Mesenchymal stem cell (in vitro differentiated cells and primary cell): ENCODE data around the gene HSPBP1.
A peak's percentile ranks its signal among the peaks of the same experiment; 100 is the strongest.

Source experiments
- DNase-seq: peaks from one replicate; pipeline ENCODE4 v3.0.0-alpha.2; 2013
- H2AFZ ChIP-seq: one replicate; pipeline ENCODE4 v1.6.1; 2013; ENCODE audit warnings: low read depth, mild to moderate bottlenecking, control low read depth, inconsistent platforms, low read length, moderate library complexity
- H2AK5ac ChIP-seq: 2 replicates; pipeline ENCODE4 v1.6.1; 2013; ENCODE audit warnings: low read length, moderate library complexity, mild to moderate bottlenecking, inconsistent platforms; ENCODE audit not compliant: severe bottlenecking
- H2BK120ac ChIP-seq: one replicate; pipeline ENCODE4 v1.6.1; 2013; ENCODE audit warnings: low read depth, mild to moderate bottlenecking, inconsistent platforms, low read length, moderate library complexity
- H2BK12ac ChIP-seq, 2 experiments: one replicate each; pipeline ENCODE4 v1.6.1; 2013; ENCODE audit warnings: inconsistent platforms in 2 of 2, low read length in 2 of 2, mild to moderate bottlenecking in 2 of 2, moderate library complexity in 2 of 2, control low read depth in 1 of 2
- H2BK15ac ChIP-seq: one replicate; pipeline ENCODE4 v1.6.1; 2013; ENCODE audit warnings: mild to moderate bottlenecking, low read depth, inconsistent platforms; ENCODE audit not compliant: poor library complexity, severe bottlenecking
- H2BK5ac ChIP-seq: 2 replicates; pipeline ENCODE4 v1.6.1; 2013; ENCODE audit warnings: low read depth, mild to moderate bottlenecking, low read length, control low read depth, inconsistent platforms; ENCODE audit not compliant: poor library complexity, severe bottlenecking
- H3K14ac ChIP-seq, 2 experiments: one replicate each; pipeline ENCODE4 v1.6.1; 2013; ENCODE audit warnings: inconsistent platforms in 2 of 2, low read length in 2 of 2, control low read depth in 1 of 2, mild to moderate bottlenecking in 1 of 2, moderate library complexity in 1 of 2
- H3K18ac ChIP-seq, 2 experiments: one replicate each; pipeline ENCODE4 v1.6.1; 2013; ENCODE audit warnings: inconsistent platforms in 2 of 2, low read length in 2 of 2, control low read depth in 1 of 2, low read depth in 1 of 2, mild to moderate bottlenecking in 1 of 2
- H3K23ac ChIP-seq, 2 experiments: one replicate each; pipeline ENCODE4 v1.6.1; 2013; ENCODE audit warnings: inconsistent platforms in 2 of 2, low read length in 2 of 2, mild to moderate bottlenecking in 2 of 2, moderate library complexity in 2 of 2, control low read depth in 1 of 2
- H3K27ac ChIP-seq: 2 replicates; pipeline ENCODE4 v1.5.1; 2013; ENCODE audit warnings: mild to moderate bottlenecking, moderate library complexity, low read length, control low read depth, inconsistent platforms; ENCODE audit not compliant: poor library complexity, severe bottlenecking
- H3K27me3 ChIP-seq, 2 experiments: 2 replicates each; pipeline versions ENCODE4 v1.6.1 to v1.7.0; 2013; ENCODE audit warnings: low read length in 2 of 2, mild to moderate bottlenecking in 2 of 2, moderate library complexity in 2 of 2, control low read depth in 1 of 2, inconsistent platforms in 1 of 2; ENCODE audit not compliant: control insufficient read depth in 1 of 2, insufficient read depth in 1 of 2
- H3K36me3 ChIP-seq, 2 experiments: 2 replicates each; pipeline versions ENCODE4 v1.6.1 to v1.7.0; 2013; ENCODE audit warnings: low read length in 2 of 2, control low read depth in 1 of 2, inconsistent platforms in 1 of 2, low read depth in 1 of 2, mild to moderate bottlenecking in 1 of 2; ENCODE audit not compliant: insufficient read depth in 2 of 2, control insufficient read depth in 1 of 2
- H3K4ac ChIP-seq, 2 experiments: one replicate each; pipeline ENCODE4 v1.6.1; 2013; ENCODE audit warnings: inconsistent platforms in 2 of 2, low read length in 2 of 2, mild to moderate bottlenecking in 2 of 2, moderate library complexity in 2 of 2, control low read depth in 1 of 2, low read depth in 1 of 2
- H3K4me1 ChIP-seq: 2 replicates; pipeline ENCODE4 v1.6.1; 2013; ENCODE audit warnings: low read depth, low read length, control low read depth; ENCODE audit not compliant: control insufficient read depth, insufficient read depth
- H3K4me2 ChIP-seq: 2 replicates; pipeline ENCODE4 v1.6.1; 2013; ENCODE audit warnings: low read length, mild to moderate bottlenecking, inconsistent platforms; ENCODE audit not compliant: poor library complexity, severe bottlenecking
- H3K4me3 ChIP-seq, 2 experiments: 2 replicates each; pipeline versions ENCODE4 v1.5.1 to v1.7.0; 2013; ENCODE audit warnings: low read length in 2 of 2, mild to moderate bottlenecking in 2 of 2, control low read depth in 1 of 2, low read depth in 1 of 2; ENCODE audit not compliant: insufficient read depth in 1 of 2
- H3K79me1 ChIP-seq: replicated peaks from 2 replicates; pipeline ENCODE4 v1.6.1; 2013; ENCODE audit warnings: mild to moderate bottlenecking, control low read depth, low read length, inconsistent platforms; ENCODE audit not compliant: poor library complexity, severe bottlenecking
- H3K9ac ChIP-seq: 2 replicates; pipeline ENCODE4 v1.7.0; 2013; ENCODE audit warnings: mild to moderate bottlenecking, low read length, moderate library complexity
- H3K9me3 ChIP-seq: 2 replicates; pipeline ENCODE4 v1.7.0; 2013; ENCODE audit warnings: mild to moderate bottlenecking, low read length; ENCODE audit not compliant: control insufficient read depth
- H4K8ac ChIP-seq: one replicate; pipeline ENCODE4 v1.6.1; 2013; ENCODE audit warnings: inconsistent platforms, mild to moderate bottlenecking, low read length, moderate library complexity
- H4K91ac ChIP-seq: one replicate; pipeline ENCODE4 v1.6.1; 2013; ENCODE audit warnings: mild to moderate bottlenecking, low read length, inconsistent platforms
- WGBS: methylation state at CpG from one replicate; pipeline ENCODE4 v1.1.7; 2013; ENCODE audit warnings: mixed read lengths; 5-methylcytosine and 5-hydroxymethylcytosine counted together

The HSPBP1 gene

DNA sequence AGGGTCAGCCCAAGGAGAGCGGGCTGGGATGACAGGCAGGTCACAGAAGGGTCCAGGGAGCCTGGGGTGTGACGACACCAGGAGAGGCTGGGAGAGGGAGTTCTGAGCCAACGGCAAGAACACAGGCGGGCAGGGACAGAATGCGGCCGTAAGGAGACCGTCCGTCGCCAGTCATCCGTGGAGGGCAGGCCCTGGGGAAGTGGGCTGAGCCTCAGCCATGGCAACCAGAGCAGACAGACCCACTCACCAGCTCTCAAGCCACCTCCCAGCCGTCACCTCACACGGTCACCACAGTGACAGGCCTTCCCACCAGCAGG, 47.7 kb downstream of the HSPBP1 start:
- Histone ChIP-seq H2AK5ac (no peak overlapping the region), H3K36me3 (peaks cover 78 to 86% of the 10 kb centered on the region in 2 experiments), H3K27me3 (no peaks in the 10 kb centered on the region), H3K4me1 (peaks cover 17% of the 10 kb centered on the region), H2AFZ (no peak overlapping the region), H3K27ac (no peak overlapping the region), H2BK120ac (no peak overlapping the region), H3K4me2 (no peak overlapping the region), H3K9me3 (no peaks in the 10 kb centered on the region), H2BK12ac (no peak overlapping the region), H2BK5ac (no peak overlapping the region), H4K8ac (no peak overlapping the region), H3K23ac (no peak overlapping the region), H3K4me3 (no peak overlapping the region), H4K91ac (no peak overlapping the region), H3K18ac (no peak overlapping the region), H3K14ac (no peak overlapping the region), H3K9ac (no peak overlapping the region), H2BK15ac (no peak overlapping the region), H3K4ac (no peak overlapping the region), H3K79me1 (peaks cover 37% of the 10 kb centered on the region)
- DNase-seq: no peak
- WGBS: 96% methylated on average over 12 of the region's 12 CpGs

- Histone ChIP-seq H2BK120ac (no peak overlapping the region), H3K4me1 (peaks cover 17% of the 10 kb centered on the region), H3K27ac (no peak overlapping the region), H3K79me1 (peaks cover 36% of the 10 kb centered on the region), H2AK5ac (no peak overlapping the region), H3K18ac (no peak overlapping the region), H3K9ac (no peak overlapping the region), H3K36me3 (peaks cover 78 to 84% of the 10 kb centered on the region in 2 experiments), H3K23ac (peak overlapping the region in 1 of 2 experiments; percentile 9), H3K27me3 (no peaks in the 10 kb centered on the region), H2BK5ac (no peak overlapping the region), H3K4me3 (no peak overlapping the region), H2BK12ac (no peak overlapping the region), H2AFZ (no peak overlapping the region), H3K9me3 (no peaks in the 10 kb centered on the region), H4K91ac (no peak overlapping the region), H2BK15ac (no peak overlapping the region), H3K4ac (no peak overlapping the region), H4K8ac (no peak overlapping the region), H3K14ac (no peak overlapping the region), H3K4me2 (no peak overlapping the region)
- DNase-seq: no peak
- WGBS: 96% methylated on average over 26 of the region's 30 CpGs
Measured at GRCh38 chr19:55231391-55232285, 48.3 kb downstream of the HSPBP1 start.

GRCh38 chr19:55230780-55231179, 49.1 kb downstream of the HSPBP1 start:
- H3K4me3 ChIP-seq: no peak overlapping the region
- H3K4me1 ChIP-seq: peaks cover 17% of the 10 kb centered on the region
- H3K9ac ChIP-seq: no peak overlapping the region
- no peak overlapping the region for H2BK5ac ChIP-seq
- H4K8ac ChIP-seq: no peak overlapping the region
- no peak overlapping the region for H4K91ac ChIP-seq
- H3K27me3 ChIP-seq: no peaks in the 10 kb centered on the region
- H3K14ac ChIP-seq: no peak overlapping the region
- no peak overlapping the region for H2AK5ac ChIP-seq
- H3K79me1 ChIP-seq: peaks cover 36% of the 10 kb centered on the region
- no peak overlapping the region for H3K4me2 ChIP-seq
- no peak overlapping the region for H3K23ac ChIP-seq
- WGBS: 94% methylated on average over 9 of the region's 13 CpGs
- no peak overlapping the region for H3K4ac ChIP-seq
- no peaks in the 10 kb centered on the region for H3K9me3 ChIP-seq
- H2BK15ac ChIP-seq: no peak overlapping the region
- H3K27ac ChIP-seq: no peak overlapping the region
- no peak overlapping the region for H3K18ac ChIP-seq
- no peak overlapping the region for H2BK120ac ChIP-seq
- H2AFZ ChIP-seq: no peak overlapping the region
- no peak for DNase-seq
- H2BK12ac ChIP-seq: no peak overlapping the region
- H3K36me3 ChIP-seq: peaks cover 78 to 84% of the 10 kb centered on the region in 2 experiments

DNA sequence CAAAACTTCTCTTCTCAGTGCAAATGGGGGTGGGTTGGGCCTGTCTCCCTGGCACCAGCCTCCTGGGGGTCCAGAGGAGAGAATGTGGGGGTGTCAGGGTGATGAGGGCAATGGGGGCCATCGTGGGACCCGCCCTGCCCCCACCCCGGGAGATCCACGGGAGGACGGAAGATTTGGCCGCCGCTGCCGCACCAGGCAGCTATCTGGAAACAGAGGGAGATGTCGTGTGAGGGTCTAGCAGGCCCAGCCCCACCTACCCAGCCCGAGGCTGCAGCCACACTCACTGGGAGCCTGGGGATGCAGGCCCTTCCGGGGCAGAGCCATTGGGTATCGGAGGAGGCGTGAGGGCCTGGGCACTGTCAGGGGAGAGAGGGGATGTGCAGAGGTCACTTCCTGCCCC, 49.6 kb downstream of the HSPBP1 start:
- H4K8ac ChIP-seq: no peak overlapping the region
- no peak overlapping the region for H2BK15ac ChIP-seq
- H3K4me1 ChIP-seq: peaks cover 17% of the 10 kb centered on the region
- H4K91ac ChIP-seq: no peak overlapping the region
- 87% methylated on average over 9 of the region's 13 CpGs for WGBS
- H3K9me3 ChIP-seq: no peaks in the 10 kb centered on the region
- no peak overlapping the region for H3K18ac ChIP-seq
- H2BK12ac ChIP-seq: no peak overlapping the region
- H2BK5ac ChIP-seq: no peak overlapping the region
- H3K79me1 ChIP-seq: peaks cover 36% of the 10 kb centered on the region
- H3K4me3 ChIP-seq: no peak overlapping the region
- H3K4ac ChIP-seq: no peak overlapping the region
- H2AFZ ChIP-seq: no peak overlapping the region
- H3K9ac ChIP-seq: no peak overlapping the region
- H2BK120ac ChIP-seq: no peak overlapping the region
- no peaks in the 10 kb centered on the region for H3K27me3 ChIP-seq
- peaks cover 79 to 85% of the 10 kb centered on the region in 2 experiments for H3K36me3 ChIP-seq
- no peak overlapping the region for H3K14ac ChIP-seq
- no peak overlapping the region for H3K4me2 ChIP-seq
- no peak for DNase-seq
- H2AK5ac ChIP-seq: no peak overlapping the region
- no peak overlapping the region for H3K27ac ChIP-seq
- H3K23ac ChIP-seq: no peak overlapping the region
